ENCODE measurements around the gene CLDN7. TPM values are rescaled to one million over a fixed set of nuclear protein-coding genes. Genes with fewer than 3 reads are reported as not detected.
"Not testable (repeated sequence)": the region's sequence is repeated elsewhere in the genome, so short reads cannot be mapped to it uniquely, and the experiment has no call there.

CLDN7 gene
- total RNA-seq, 2 donors from 2014 or later, result 0.55 to 1.5 TPM

DNA sequence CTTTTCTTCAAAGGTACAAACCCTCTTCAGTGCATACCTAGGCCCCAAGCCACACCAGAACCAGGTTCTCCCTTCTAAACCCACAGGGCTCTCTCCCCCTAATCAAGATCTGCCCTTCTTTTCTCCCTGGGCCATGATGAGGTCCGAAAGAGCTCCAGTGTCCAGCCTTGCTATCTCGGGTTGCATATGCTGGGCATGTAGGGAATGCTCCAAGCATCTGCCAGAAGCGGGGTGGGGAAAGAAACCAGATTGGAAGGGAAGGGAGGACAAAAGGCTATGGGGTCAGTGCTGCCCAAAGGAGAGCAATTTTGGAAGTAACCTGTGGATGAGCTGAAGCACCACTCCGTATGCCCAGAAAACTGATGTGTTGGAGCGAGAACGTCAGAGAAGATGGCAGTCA lies 13.1 kb downstream of the CLDN7 start:
- ATAC-seq (no peak), DNase-seq (ENCODE audit: low spot score in 2 of 2) (no peak)
- Mint-ChIP-seq H3K9me3 (no peaks in the 10 kb centered on the region), H3K36me3 (peaks cover 33 to 38% of the 10 kb centered on the region in 2 donors), H3K27ac (peak overlapping the region in 1 of 2 donors; percentile 22)

DNA sequence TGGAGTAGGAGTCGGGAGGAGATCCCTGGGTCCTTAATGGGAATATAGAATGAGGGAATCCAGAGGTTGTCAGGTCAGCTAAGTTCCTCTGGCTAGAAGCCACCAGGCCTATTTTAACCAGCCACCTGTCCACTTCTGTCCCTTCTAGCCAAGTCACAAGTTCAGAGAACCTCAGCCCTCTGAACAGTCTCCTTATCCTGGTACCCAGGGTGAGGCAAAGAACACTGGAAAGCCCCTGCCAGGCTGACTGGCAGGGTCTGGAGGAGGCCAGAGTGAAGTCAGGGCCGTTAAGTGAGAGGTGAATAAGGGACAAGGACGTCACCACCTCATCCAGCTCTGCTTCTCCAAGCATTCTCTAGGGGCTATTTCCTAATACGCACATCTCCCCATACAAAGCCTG lies 13.5 kb downstream of the CLDN7 start:
- no peak for ATAC-seq
- Mint-ChIP-seq H3K36me3 (peaks cover 33 to 38% of the 10 kb centered on the region in 2 donors), H3K27ac (peak overlapping the region in 1 of 2 donors; percentile 18), H3K9me3 (no peaks in the 10 kb centered on the region)
- no peak for DNase-seq (ENCODE audit: low spot score in 2 of 2)

DNA sequence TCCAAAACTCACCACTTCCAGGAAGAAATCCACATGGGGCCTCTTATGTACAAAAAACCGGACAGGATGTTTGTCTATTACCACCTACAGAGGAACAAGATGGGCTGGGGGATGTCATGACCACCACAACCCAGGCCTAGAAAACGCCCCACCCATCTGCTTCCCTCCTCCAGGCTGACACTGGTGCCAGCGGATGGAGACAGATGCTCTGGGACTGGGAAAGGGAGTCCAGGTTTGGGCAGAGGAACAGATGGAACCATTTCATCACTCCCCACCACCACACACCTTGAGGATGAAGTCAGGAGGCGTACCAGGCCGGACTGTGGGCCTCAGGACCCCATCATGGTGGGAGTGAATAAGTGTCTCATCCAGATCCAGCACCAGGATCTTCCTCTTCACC lies 15.5 kb downstream of the CLDN7 start:
- peak overlapping the region; percentile 4 to 27 for H3K27ac Mint-ChIP-seq
- DNase-seq (ENCODE audit: low spot score in 2 of 2), result no peak
- no peak for ATAC-seq
- no peaks in the 10 kb centered on the region for H3K9me3 Mint-ChIP-seq
- peaks cover 30 to 33% of the 10 kb centered on the region in 2 donors for H3K36me3 Mint-ChIP-seq

DNA sequence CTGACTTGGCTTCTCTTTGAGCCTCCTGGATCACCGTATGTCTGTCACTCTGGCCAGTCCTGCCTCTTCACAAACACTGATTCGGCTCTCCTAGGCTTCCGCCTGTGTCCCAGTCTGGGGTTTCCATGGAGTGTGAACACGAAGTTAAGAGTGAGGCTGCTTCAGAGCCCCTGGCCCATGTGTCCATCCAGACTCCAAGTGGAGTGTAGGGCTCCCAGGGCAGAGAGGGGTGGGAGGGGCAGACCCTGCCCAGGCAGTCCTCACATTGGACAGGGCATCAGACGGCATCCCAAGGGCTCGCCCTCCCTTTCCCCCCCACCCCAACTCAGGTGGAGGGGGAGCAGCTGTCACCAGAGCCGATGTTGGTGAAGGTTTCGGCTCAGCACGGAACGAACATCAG lies 18.4 kb downstream of the CLDN7 start:
- H3K9me3 Mint-ChIP-seq; DNase-seq (ENCODE audit: low spot score in 2 of 2); ATAC-seq: not testable (repeated sequence)
- peak overlapping the region in 1 of 2 donors; percentile 91 for H3K27ac Mint-ChIP-seq
- H3K36me3 Mint-ChIP-seq, result peaks cover 30% of the 10 kb centered on the region in 2 donors

DNA sequence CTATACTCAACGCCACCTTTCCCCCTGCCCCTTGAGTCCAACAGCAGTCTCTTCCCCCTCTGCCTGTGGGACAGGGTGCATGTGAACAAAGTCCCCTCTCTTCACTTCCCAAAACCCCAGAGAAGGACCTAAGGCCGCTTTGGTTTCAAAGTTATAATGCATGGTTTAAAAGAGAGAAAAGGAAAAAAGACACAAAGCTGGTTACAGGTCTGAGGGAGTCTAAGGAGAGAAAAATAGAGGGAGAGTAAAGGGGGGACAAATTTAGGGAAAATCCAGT lies 18.9 kb downstream of the CLDN7 start:
- peak overlapping the region; percentile 41 to 91 for H3K27ac Mint-ChIP-seq
- H3K36me3 Mint-ChIP-seq, result peaks cover 30 to 34% of the 10 kb centered on the region in 2 donors
- no peaks in the 10 kb centered on the region for H3K9me3 Mint-ChIP-seq
- DNase-seq (ENCODE audit: low spot score in 2 of 2), result no peak
- ATAC-seq, result no peak

DNA sequence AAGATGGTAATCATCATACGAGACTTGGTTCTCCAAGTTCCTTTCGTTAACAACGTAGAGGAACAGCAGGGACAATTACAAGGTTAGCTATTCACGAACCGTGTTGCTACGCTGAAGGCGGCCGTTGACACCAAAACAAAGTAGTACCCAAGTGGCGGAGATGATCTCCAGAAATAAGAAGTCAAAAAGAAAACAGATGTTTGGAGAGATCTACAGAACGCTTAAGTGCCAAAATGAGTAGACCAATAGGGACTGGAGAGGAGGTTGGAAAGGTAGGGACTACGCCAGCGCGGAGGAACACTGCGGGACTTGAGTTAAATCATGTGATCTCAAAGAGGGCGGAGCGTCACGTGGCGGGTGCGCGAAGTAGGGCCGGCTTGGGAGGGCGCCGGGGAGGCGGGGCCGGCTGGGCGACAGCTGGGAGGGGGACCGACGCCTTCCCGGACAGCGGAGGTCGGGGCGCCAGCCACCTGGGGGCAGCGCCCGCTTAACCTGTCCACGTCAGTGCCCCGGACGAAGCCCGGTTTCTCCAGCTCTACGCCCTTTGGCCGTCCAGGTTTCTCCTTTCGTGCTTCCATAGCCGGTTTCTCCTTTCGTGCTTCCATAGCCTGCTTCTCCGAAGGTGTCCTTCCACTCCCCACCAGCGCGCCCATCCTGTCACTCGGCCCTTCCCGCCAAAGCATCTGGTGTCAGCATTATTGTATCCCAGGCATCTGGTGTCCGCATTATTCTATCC lies 19.4 kb downstream of the CLDN7 start:
- Mint-ChIP-seq H3K27ac (peak overlapping the region; percentile 91 to 99), H3K36me3 (peaks cover 30 to 34% of the 10 kb centered on the region in 2 donors)

DNA sequence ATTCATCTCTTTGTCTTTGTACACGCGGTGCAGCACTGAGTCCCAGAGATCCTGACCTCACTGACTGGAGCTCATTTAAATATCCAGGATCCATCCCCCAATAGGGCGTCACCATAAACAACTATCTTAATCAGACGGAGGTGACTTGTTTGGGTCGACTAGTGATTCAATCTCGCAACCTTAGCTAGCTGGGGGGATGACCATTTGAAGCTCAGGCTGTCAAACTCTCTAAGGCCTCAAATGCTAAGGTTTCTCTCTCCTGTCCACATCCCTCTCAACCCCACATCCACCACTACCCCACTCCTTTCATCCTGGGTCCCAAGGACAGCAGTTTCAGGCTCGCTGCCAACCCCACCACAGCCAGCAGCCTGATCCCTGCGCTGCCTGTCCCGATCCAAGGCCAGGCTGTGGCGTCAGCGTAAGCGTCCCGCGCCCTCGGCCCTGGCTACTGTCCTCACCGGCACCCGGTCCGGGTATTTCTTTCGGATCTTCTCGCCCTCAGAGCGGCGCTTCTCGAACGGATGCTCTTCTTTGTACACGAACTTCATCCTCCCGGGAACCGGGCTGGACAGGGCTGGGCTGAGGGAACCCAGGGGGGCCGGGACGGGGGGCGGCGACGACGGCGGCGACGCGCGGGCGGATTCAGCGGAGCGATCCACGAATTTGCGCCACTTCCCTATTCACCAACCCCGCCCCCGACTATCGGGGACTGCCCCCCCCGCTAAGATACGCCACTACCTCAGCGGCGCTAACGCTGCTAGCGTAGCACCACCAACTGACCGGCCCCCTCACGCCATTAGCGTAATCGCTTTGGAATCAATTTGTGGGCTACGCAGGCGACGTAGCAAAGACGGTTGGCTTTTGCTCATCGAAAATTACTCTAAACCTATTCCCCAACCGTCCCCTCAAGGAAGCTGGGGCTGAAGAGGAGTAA lies 20.2 kb downstream of the CLDN7 start, which contains the start of gene GABARAP:
GABARAP (minus strand) TSS at position 667 of the 934 bp plus-strand sequence; CDS start at position 548, 119 bp downstream.
- H3K9me3 Mint-ChIP-seq, result no peaks in the 10 kb centered on the region
- peaks cover 33 to 38% of the 10 kb centered on the region in 2 donors for H3K36me3 Mint-ChIP-seq
- DNase-seq (ENCODE audit: low spot score in 2 of 2) (peak; percentile 87 to 94), ATAC-seq (peak; percentile 36 to 40)
- H3K27ac Mint-ChIP-seq, result peak within 1 kb of the TSS; percentile 91 to 99

More for the DNA sequence above, 19.4 kb downstream of the CLDN7 start:
- H3K9me3 Mint-ChIP-seq, result no peaks in the 10 kb centered on the region
- peak; percentile 47 to 56 for ATAC-seq
- DNase-seq (ENCODE audit: low spot score in 2 of 2), result peak; percentile 89

DNA sequence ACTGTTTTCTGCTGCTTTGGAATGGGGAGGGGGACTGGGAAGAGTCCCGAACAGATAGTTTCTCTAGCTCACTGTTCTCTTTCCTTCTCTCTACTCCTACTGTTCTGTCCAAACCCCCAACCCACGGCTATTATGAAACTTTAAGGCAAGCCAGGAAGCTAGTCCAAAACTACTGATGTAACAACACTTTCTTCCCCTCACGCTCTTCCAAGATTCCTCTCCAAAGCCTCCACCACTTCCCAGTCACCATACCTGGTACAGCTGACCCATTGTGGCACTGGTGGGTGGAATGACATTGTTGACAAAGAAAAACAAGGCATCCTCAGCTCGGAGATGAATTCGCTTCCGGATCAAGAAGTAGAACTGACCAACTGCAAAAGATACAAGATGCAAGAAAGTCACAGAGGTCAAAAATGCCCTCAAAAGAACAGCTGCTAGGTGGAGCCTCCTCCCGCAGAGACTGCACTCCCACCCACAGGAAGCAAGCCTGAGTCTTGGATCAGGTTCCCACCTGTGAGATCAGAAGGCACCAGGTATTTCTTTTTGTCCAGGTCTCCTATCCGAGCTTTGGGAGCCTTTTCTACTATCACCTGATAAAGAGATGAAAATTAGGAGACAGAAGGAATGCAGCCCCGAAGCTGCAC lies 21.1 kb downstream of the CLDN7 start:
- Mint-ChIP-seq H3K36me3 (peaks cover 35 to 37% of the 10 kb centered on the region in 2 donors), H3K9me3 (no peaks in the 10 kb centered on the region), H3K27ac (peak overlapping the region; percentile 91 to 99)
- DNase-seq (ENCODE audit: low spot score in 2 of 2) (no peak), ATAC-seq (no peak)

DNA sequence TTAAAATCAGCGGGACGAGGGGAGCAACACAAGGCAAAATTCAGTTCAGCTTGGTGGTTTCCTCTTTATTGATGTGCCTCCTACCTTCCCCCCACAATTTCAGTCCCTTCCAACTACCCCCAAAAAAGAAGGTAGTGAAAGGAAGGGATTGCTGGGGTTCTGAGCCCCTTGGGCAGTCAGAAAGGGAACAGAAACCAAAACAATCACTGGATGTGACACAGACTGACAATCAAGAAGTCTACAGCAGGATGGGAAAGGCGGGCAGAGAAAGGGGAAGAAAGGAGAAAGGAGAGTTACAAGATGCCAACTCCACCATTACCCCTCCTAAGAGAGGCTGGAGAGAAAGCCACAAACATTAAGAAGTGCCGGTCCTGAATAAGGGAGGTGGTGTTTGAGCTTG lies 21.9 kb downstream of the CLDN7 start:
- peaks cover 29 to 33% of the 10 kb centered on the region in 2 donors for H3K36me3 Mint-ChIP-seq
- ATAC-seq (no peak), DNase-seq (ENCODE audit: low spot score in 2 of 2) (no peak)
- H3K9me3 Mint-ChIP-seq, result no peaks in the 10 kb centered on the region
- peak overlapping the region; percentile 18 to 91 for H3K27ac Mint-ChIP-seq

DNA sequence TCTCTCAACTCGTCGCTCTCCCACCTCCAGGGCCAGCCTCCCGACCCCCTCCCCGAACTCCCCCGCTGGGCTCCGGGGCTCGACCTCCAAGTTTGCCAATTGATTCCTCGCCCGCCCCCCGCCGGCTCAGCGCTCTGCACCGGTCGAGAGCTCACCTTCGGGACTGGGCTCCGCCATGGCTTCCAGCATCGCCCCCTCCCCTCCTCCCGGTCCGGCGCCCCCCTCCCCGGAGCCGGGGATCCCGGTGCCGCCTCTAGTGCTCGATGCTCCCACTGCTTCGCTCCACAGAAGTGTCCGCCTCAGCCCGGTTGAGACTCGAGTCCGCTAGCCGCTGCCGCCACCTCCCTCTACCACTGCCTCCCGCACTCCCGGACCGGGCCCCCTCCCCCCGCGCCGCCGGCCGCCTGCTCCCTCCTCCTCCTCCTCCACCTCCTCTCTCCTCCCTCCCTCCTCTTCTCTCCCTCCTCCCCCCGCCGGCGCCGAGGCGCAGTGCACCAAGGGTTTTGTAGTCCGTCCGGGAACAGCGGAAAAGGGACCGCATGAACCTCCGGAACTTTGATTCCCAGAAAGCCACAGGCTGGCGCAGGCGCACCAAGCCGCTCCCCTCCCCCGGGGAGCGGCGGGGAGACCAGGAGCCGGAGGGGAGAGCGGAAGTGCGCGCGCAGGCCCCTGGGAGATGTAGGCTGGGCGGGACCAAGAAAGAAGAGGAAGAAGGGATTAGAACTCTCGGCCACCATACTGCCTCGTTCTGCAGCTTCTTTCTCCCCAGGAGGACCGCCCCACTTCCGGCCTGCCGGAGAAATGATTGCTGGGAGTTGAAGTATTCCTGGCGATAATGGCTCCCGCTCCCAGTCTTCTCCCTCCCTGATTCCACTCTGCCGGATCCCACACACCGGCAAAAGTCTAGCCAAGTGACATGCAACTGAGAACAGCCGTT lies 22.9 kb downstream of the CLDN7 start, which contains the start of gene PHF23:
PHF23 (minus strand) TSS at position 367 of the 937 bp plus-strand sequence; CDS start at position 189, 178 bp downstream.
- H3K27ac Mint-ChIP-seq, result peak within 1 kb of the TSS; percentile 91 to 98
- DNase-seq (ENCODE audit: low spot score in 2 of 2) (peak; percentile 95 to 98), ATAC-seq (peak; percentile 71 to 78)
- no peaks in the 10 kb centered on the region for H3K9me3 Mint-ChIP-seq
- peaks cover 33 to 36% of the 10 kb centered on the region in 2 donors for H3K36me3 Mint-ChIP-seq

DNA sequence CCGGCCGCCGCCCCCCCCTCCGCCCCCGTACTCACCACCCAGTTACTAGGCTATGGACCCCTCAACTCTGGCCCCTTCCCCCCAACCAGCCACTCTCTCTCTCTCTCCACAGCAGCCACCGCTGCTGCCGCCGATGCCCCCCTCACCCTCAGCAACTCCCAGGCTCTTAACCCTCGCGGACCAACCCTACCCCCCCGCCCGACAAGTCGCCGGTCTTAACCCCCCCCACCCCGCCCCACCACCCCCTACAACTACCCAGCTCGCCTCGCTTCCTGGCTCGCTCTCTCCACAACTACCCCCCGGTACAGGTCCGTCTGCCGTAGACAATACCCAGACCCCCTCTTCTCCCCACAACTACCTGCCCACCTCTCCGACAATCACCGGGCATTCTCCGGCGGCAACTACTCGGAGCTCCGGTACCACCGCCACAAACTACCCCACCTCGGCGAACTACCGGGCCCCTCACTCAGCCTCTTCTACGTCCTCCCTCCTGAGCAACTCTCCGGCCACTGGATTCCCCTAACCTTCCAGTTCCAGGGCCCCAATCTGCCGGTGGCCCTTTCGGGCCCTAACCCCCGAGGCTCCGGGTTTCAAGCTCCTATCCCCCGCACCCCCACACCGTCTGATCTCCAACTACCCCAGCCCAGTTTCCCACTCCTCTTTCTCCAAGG lies 23.7 kb downstream of the CLDN7 start:
- peak overlapping the region; percentile 91 to 98 for H3K27ac Mint-ChIP-seq
- H3K36me3 Mint-ChIP-seq, result peaks cover 39 to 41% of the 10 kb centered on the region in 2 donors
- DNase-seq (ENCODE audit: low spot score in 2 of 2) (peak in 1 of 2 donors; percentile 38), ATAC-seq (no peak)
- H3K9me3 Mint-ChIP-seq, result no peaks in the 10 kb centered on the region

DNA sequence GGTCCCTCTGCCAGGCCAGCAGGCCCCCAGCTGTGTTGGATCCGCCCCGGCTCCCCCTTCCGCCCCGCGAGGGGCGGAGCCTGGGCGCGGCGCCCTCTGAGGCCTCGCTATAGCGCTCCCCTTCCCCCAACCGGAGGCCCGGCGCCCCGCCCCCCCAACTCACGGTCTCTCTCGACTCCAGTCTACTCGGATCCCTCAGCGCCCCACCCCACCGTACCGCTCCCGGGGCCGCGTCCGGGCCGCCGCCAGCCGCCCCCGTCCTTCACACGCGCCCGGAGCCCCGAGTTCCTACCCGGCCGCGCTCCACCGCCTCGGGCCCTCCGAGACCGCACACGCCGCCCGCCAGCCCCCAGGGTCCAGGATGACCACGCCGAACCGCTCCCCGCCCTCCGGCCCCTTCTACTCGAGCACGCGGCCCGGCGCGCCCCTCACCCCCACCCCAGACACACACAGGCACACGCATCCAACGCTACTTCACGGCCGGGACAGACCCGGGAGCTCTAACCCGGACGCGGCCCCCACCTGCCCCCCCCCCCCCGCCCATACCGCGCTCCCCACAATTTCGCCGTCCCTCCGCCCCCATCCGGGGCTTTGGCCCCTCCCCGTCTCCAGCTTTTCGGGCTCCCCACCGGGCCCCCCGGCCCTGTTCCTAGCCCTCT lies 24.4 kb downstream of the CLDN7 start:
- Mint-ChIP-seq H3K27ac (peak overlapping the region; percentile 89 to 91), H3K36me3 (peaks cover 46 to 47% of the 10 kb centered on the region in 2 donors), H3K9me3 (no peaks in the 10 kb centered on the region)
- ATAC-seq (peak; percentile 2 to 50), DNase-seq (ENCODE audit: low spot score in 2 of 2) (peak in 1 of 2 donors; percentile 84)

DNA sequence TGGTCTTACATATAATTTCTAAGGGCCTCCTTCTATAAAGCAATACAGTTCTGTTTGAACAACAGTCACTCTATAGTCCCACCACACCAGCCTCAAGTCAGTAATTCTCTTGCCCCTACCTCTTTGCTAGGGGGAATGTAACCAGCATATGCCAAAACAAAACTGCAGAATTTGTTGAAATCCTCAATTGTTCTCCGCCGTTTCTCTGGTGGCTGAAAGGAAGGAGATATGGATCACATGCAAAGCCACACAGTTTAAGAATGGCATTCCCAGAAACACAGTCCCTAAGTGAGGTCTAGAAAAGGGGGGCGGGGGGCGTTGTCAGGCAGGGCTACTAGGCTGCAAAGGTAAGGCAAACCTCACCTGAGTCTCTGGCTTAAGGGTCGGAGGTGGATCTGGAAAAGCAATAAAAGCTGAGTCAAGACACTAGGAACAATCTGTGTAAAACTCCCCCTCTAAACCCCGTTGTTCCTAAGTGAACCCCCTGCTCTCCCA lies 25.0 kb downstream of the CLDN7 start:
- H3K27ac Mint-ChIP-seq, result peak overlapping the region; percentile 91
- H3K9me3 Mint-ChIP-seq, result no peaks in the 10 kb centered on the region
- H3K36me3 Mint-ChIP-seq, result peaks cover 43 to 48% of the 10 kb centered on the region in 2 donors
- no peak for DNase-seq (ENCODE audit: low spot score in 2 of 2)
- no peak for ATAC-seq

DNA sequence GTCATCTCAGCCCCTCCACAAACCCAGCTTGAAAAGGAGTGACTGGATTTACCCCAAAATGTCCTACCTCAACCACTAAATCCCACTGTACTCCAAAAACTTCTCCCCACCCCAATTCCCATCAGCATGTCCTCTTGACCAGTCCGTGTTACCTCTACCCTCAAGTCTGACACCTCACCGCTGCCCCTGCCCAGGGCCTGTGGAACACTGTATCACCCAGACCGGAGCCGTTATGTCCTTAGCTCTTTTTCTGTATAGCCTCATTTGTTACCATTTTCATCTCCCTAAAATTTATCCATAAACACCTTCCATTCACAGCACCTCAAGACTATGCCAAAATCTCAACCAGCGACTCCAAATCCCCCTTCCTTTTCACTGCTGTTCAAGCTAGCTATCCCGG lies 25.5 kb downstream of the CLDN7 start:
- H3K9me3 Mint-ChIP-seq, result no peaks in the 10 kb centered on the region
- ATAC-seq, result no peak
- no peak for DNase-seq (ENCODE audit: low spot score in 2 of 2)
- peak overlapping the region; percentile 91 for H3K27ac Mint-ChIP-seq
- peaks cover 43 to 48% of the 10 kb centered on the region in 2 donors for H3K36me3 Mint-ChIP-seq

All from activated naive CD4-positive, alpha-beta T cell treated with anti-CD3 and anti-CD28 coated beads, Interleukin-2, amount 50 U/mL, for 72 hours (primary cell).